ENCODE results near the gene NINL. TPM values are rescaled to one million over a fixed set of nuclear protein-coding genes. Genes with fewer than 3 reads are reported as not detected.

Gene NINL
- total and polyA plus RNA-seq, 4 donors, result 1.9 to 3.6 (median 2.8) TPM

GRCh38 chr20:25487306-25487705 is 98.0 kb downstream of the NINL start:
- H3K36me3 ChIP-seq (ENCODE audit: control insufficient read depth in 4 of 4, insufficient read depth in 3 of 4, low read depth in 1 of 4, low read length in 3 of 4), result peaks cover 0 to 32% (median 8%) of the 10 kb centered on the region in 4 donors
- H3K9me3 ChIP-seq (ENCODE audit: control insufficient read depth in 4 of 4, low read length in 3 of 4), result no peaks in the 10 kb centered on the region
- H3K27me3 ChIP-seq (ENCODE audit: control insufficient read depth in 4 of 4, insufficient read depth in 4 of 4, low read length in 3 of 4), result no peaks in the 10 kb centered on the region
- H3K4me1 ChIP-seq (ENCODE audit: control insufficient read depth in 4 of 4, insufficient read depth in 4 of 4, low read length in 3 of 4), result no peaks in the 10 kb centered on the region
- no peak overlapping the region for H3K9ac ChIP-seq (ENCODE audit: low read depth in 1 of 2, low read length in 2 of 2)
- DNase-seq (ENCODE audit: low spot score), result no peak
- H3K27ac ChIP-seq (ENCODE audit: low read depth in 1 of 2, low read length in 2 of 2), result no peak overlapping the region
- H3K4me3 ChIP-seq (ENCODE audit: low read depth in 1 of 3, low read length in 3 of 3), result no peak overlapping the region
- no peak for TF ChIP-seq NR2F2 (IDR thresholded peaks at IDR 0.05)
- TF ChIP-seq TAF1 (conservative IDR thresholded peaks at IDR 0.05), result no peak
- no peak for TF ChIP-seq CTCF (IDR thresholded peaks at IDR 0.05; ENCODE audit: low read depth, low read length, missing input control)
- TF ChIP-seq ATF3 (IDR thresholded peaks at IDR 0.05), result no peak
- no peak for TF ChIP-seq RXRA (IDR thresholded peaks at IDR 0.05)
- TF ChIP-seq JUND (IDR thresholded peaks at IDR 0.05), result no peak
- TF ChIP-seq YY1 (IDR thresholded peaks at IDR 0.05), result no peak
- TF ChIP-seq HNF4G (IDR thresholded peaks at IDR 0.05), result no peak
- no peak for TF ChIP-seq MAX (IDR thresholded peaks at IDR 0.05)
- no peak for TF ChIP-seq GABPA (IDR thresholded peaks at IDR 0.05 in 1 of 2, conservative IDR thresholded peaks at IDR 0.05 in 1 of 2)
- no peak for TF ChIP-seq REST (IDR thresholded peaks at IDR 0.05)
- no peak for TF ChIP-seq RAD21 (IDR thresholded peaks at IDR 0.05)
- no peak for TF ChIP-seq HNF4A (conservative IDR thresholded peaks at IDR 0.05)
- TF ChIP-seq EGR1 (IDR thresholded peaks at IDR 0.05; ENCODE audit: low read depth in 2 of 2), result no peak
- TF ChIP-seq FOXA2 (IDR thresholded peaks at IDR 0.05), result no peak
- no peak for TF ChIP-seq FOXA1 (IDR thresholded peaks at IDR 0.05)
- WGBS, result 58% methylated on average over 2 of the region's 2 CpGs

- 68% methylated on average over 9 of the region's 9 CpGs for WGBS
These were observed 99.0 kb downstream of the NINL start for GRCh38 chr20:25486377-25486776.

More at GRCh38 chr20:25486377-25486776, 99.0 kb downstream of the NINL start:
- no peak for TF ChIP-seq RAD21 (IDR thresholded peaks at IDR 0.05)
- no peak for TF ChIP-seq FOXA1 (IDR thresholded peaks at IDR 0.05)
- TF ChIP-seq RXRA (IDR thresholded peaks at IDR 0.05), result no peak
- Histone ChIP-seq H3K36me3 (ENCODE audit: control insufficient read depth in 4 of 4, insufficient read depth in 3 of 4, low read depth in 1 of 4, low read length in 3 of 4) (peaks cover 0 to 33% (median 8%) of the 10 kb centered on the region in 4 donors), H3K4me1 (ENCODE audit: control insufficient read depth in 4 of 4, insufficient read depth in 4 of 4, low read length in 3 of 4) (no peaks in the 10 kb centered on the region), H3K9ac (ENCODE audit: low read depth in 1 of 2, low read length in 2 of 2) (no peak overlapping the region), H3K27me3 (ENCODE audit: control insufficient read depth in 4 of 4, insufficient read depth in 4 of 4, low read length in 3 of 4) (no peaks in the 10 kb centered on the region), H3K27ac (ENCODE audit: low read depth in 1 of 2, low read length in 2 of 2) (no peak overlapping the region), H3K4me3 (ENCODE audit: low read depth in 1 of 3, low read length in 3 of 3) (no peak overlapping the region), H3K9me3 (ENCODE audit: control insufficient read depth in 4 of 4, low read length in 3 of 4) (no peaks in the 10 kb centered on the region)
- DNase-seq (ENCODE audit: low spot score), result no peak

Data from liver (tissue), 9 donors.